Stomach (tissue), 4 donors: Measurements from ENCODE around the gene THSD7B.

Experiments
- CTCF ChIP-seq, 7 experiments: fragments of 450-650 bp in 4 of 7; fragments of 200-600 bp in 3 of 7; sonication (generic) in 3 of 7; IDR thresholded peaks; one replicate each; pipeline ENCODE4 v1.5.1; 2016 to 2019; ENCODE audit warnings: antibody characterized with exemption in 7 of 7, control low read depth in 2 of 7, mild to moderate bottlenecking in 1 of 7
- EP300 ChIP-seq: sonication (generic); formaldehyde crosslinking; IDR thresholded peaks from one replicate; pipeline ENCODE4 v1.6.1; 2017; ENCODE audit warnings: antibody characterized with exemption
- POLR2A ChIP-seq, 4 donors: fragments of 450-650 bp; IDR thresholded peaks; one replicate each; pipeline ENCODE4 v1.6.1; 2016; ENCODE audit warnings: antibody characterized with exemption in 4 of 4, control low read depth in 2 of 4, mild to moderate bottlenecking in 1 of 4, moderate library complexity in 1 of 4

- TF ChIP-seq CTCF (IDR thresholded peaks at IDR 0.05) (no peak), POLR2A (IDR thresholded peaks at IDR 0.05) (no peak), EP300 (no peak)
These were observed 456.6 kb downstream of the THSD7B start for GRCh38 chr2:137221797-137222492.
